K562 (cell line): Measurements from ENCODE around the gene EML3. TPM values are rescaled to one million over a fixed set of nuclear protein-coding genes. Genes with fewer than 3 reads are reported as not detected.

Experiments
- BCLAF1 ChIP-seq, 2 experiments: fragments of 450-650 bp in 1 of 2; IDR thresholded peaks; 2 replicates each; pipeline ENCODE4 v1.6.1; 2011 to 2017; ENCODE audit warnings: low read depth in 2 of 2, antibody characterized with exemption in 1 of 2, borderline replicate concordance in 1 of 2, low read length in 1 of 2, mild to moderate bottlenecking in 1 of 2, mixed read lengths in 1 of 2; ENCODE audit not compliant: control insufficient read depth in 1 of 2
- CEBPG ChIP-seq, 3 experiments: fragments of 200-800 bp in 1 of 3; sonication (Bioruptor generic) in 1 of 3; sonication (generic) in 1 of 3; formaldehyde crosslinking in 1 of 3; IDR thresholded peaks in 2 of 3; conservative IDR thresholded peaks in 1 of 3; 2 replicates each; pipeline versions ENCODE4 v1.6.1 to v1.8.0; 2016 to 2022; ENCODE audit warnings: missing compliant biosample characterization in 2 of 3, missing genetic modification characterization in 2 of 3, mild to moderate bottlenecking in 1 of 3, missing genetic modification reagents in 1 of 3
- ETV6 ChIP-seq, 3 experiments: fragments of 150-350 bp in 1 of 3; sonication (generic) in 1 of 3; formaldehyde crosslinking in 1 of 3; IDR thresholded peaks; 2 replicates each; pipeline versions ENCODE4 v1.6.1 to v1.8.0; 2014 to 2022; ENCODE audit warnings: borderline replicate concordance in 2 of 3, low read depth in 2 of 3, antibody characterized with exemption in 1 of 3, low read length in 1 of 3, mild to moderate bottlenecking in 1 of 3, missing genetic modification reagents in 1 of 3
- FOXK1 ChIP-seq: sonication (generic); formaldehyde crosslinking; IDR thresholded peaks from 2 replicates; pipeline ENCODE4 v1.8.0; 2022; ENCODE audit warnings: missing genetic modification reagents, mild to moderate bottlenecking, borderline replicate concordance
- HDAC1 ChIP-seq, 2 experiments: fragments of 450-650 bp; IDR thresholded peaks; 2 replicates each; pipeline ENCODE4 v1.6.1; 2016 to 2017; ENCODE audit warnings: inconsistent platforms in 1 of 2, mild to moderate bottlenecking in 1 of 2, moderate library complexity in 1 of 2
- HMG20A ChIP-seq: fragments of 450-650 bp; formaldehyde crosslinking; conservative IDR thresholded peaks from 2 replicates; pipeline ENCODE4 v1.4.0; 2020; ENCODE audit warnings: mild to moderate bottlenecking, mixed read lengths
- MYC ChIP-seq, 2 experiments: fragments of 250-450 bp in 1 of 2; sonication (Bioruptor Pico) in 1 of 2; IDR thresholded peaks; 2 replicates each; pipeline versions ENCODE4 v1.5.1 to v1.6.1; 2012 to 2021; ENCODE audit warnings: low read depth in 2 of 2, borderline replicate concordance in 1 of 2, improper control_type of control experiment in 1 of 2, low read length in 1 of 2, mild to moderate bottlenecking in 1 of 2, moderate library complexity in 1 of 2
- NR2C1 ChIP-seq, 2 experiments: fragments of 450-650 bp; IDR thresholded peaks; 2 replicates each; pipeline ENCODE4 v1.6.1; 2017; ENCODE audit warnings: mild to moderate bottlenecking in 2 of 2, antibody characterized with exemption in 1 of 2, inconsistent platforms in 1 of 2, missing compliant biosample characterization in 1 of 2, missing genetic modification characterization in 1 of 2
- NR2F6 ChIP-seq: fragments of 450-650 bp; formaldehyde crosslinking; IDR thresholded peaks from 2 replicates; pipeline ENCODE4 v1.4.0; 2020; ENCODE audit warnings: mild to moderate bottlenecking
- PHF21A ChIP-seq: fragments of 450-650 bp; IDR thresholded peaks from 2 replicates; pipeline ENCODE4 v1.6.1; 2017; ENCODE audit warnings: low read depth, borderline replicate concordance
- SIN3A ChIP-seq, 2 experiments: fragments of 150-350 bp in 1 of 2; IDR thresholded peaks; 2 replicates each; pipeline ENCODE4 v1.6.1; 2011 to 2016; ENCODE audit warnings: borderline replicate concordance in 2 of 2, low read depth in 2 of 2, low read length in 2 of 2, mild to moderate bottlenecking in 2 of 2, moderate library complexity in 2 of 2; ENCODE audit not compliant: control insufficient read depth in 1 of 2
- SMARCA4 ChIP-seq: fragments of 450-650 bp; IDR thresholded peaks from 2 replicates; pipeline ENCODE4 v1.6.1; 2016
- ZBTB5 ChIP-seq: fragments of 450-650 bp; IDR thresholded peaks from 2 replicates; pipeline ENCODE4 v1.6.1; 2017; ENCODE audit warnings: antibody characterized with exemption
- ZNF584 ChIP-seq: fragments of 200-800 bp; sonication (Bioruptor generic); IDR thresholded peaks from 2 replicates; pipeline ENCODE4 v1.6.1; 2016; ENCODE audit warnings: low read depth, mild to moderate bottlenecking, missing genetic modification characterization, missing compliant biosample characterization
- ZNF766 ChIP-seq: fragments of 200-800 bp; sonication (Bioruptor generic); conservative IDR thresholded peaks from 2 replicates; pipeline ENCODE4 v1.6.1; 2016; ENCODE audit warnings: missing genetic modification characterization, missing compliant biosample characterization
- polyA plus RNA-seq, 8 experiments: library from polyadenylated mRNA; depleted of rRNA in 4 of 8; stranded (reverse) in 5 of 8; unstranded in 3 of 8; fragments of >200 nt; fragmentation: Nextera tagmentation in 2 of 8; fragmentation: Illumina TruSeq in 1 of 8; extraction: Ambion mirVana in 2 of 8; extraction: Trizol in 1 of 8; gene quantifications; 2 replicates each; pipeline versions ENCODE4 v1.2.1 to v1.2.3, GENCODE V29; 2011 to 2014; ENCODE audit warnings: inconsistent platforms in 1 of 8, missing spikeins in 1 of 8
- total RNA-seq, 7 experiments: library from RNA; depleted of rRNA in 6 of 7; stranded (reverse); fragments of >200 nt in 6 of 7; fragmentation: Illumina TruSeq in 2 of 7; extraction: Trizol in 2 of 7; gene quantifications; 2 replicates each; pipeline versions ENCODE4 v1.2.1 to v1.2.3, GENCODE V29; 2011 to 2021; ENCODE audit warnings: low replicate concordance in 1 of 7

The EML3 gene
- total and polyA plus RNA-seq, 9 of the 15 experiments (the other 6 are each of a cell fraction or from before 2014, with no cell fraction given), result 0.32 to 90.5 (median 26.4) TPM

- TF ChIP-seq BCLAF1 (IDR thresholded peaks at IDR 0.05; ENCODE audit: borderline replicate concordance in 1 of 2, control insufficient read depth in 1 of 2, low read depth in 2 of 2, low read length in 1 of 2), result no peak
- TF ChIP-seq ZNF584 (CRISPR knock-in tag), result no peak
- no peak for TF ChIP-seq NR2F6 (CRISPR knock-in tag)
- TF ChIP-seq NR2C1 (IDR thresholded peaks at IDR 0.05), result 0 out of 2 replicates have a peak, but pooled peaks have one; percentile 25
- no peak for TF ChIP-seq NR2C1 (tag; IDR thresholded peaks at IDR 0.05)
- no peak for TF ChIP-seq PHF21A
- TF ChIP-seq ETV6 (IDR thresholded peaks at IDR 0.05; ENCODE audit: borderline replicate concordance in 1 of 2, low read depth in 2 of 2, low read length in 1 of 2), result no peak
- no peak for TF ChIP-seq ETV6 (CRISPR knock-in tag; IDR thresholded peaks at IDR 0.05; ENCODE audit: borderline replicate concordance)
- peak; percentile 7 to 78; a peak in 2 of 4 replicates for TF ChIP-seq SIN3A (IDR thresholded peaks at IDR 0.05; ENCODE audit: borderline replicate concordance in 2 of 2, control insufficient read depth in 1 of 2, low read depth in 2 of 2, low read length in 2 of 2)
- no peak for TF ChIP-seq HMG20A (CRISPR knock-in tag)
- TF ChIP-seq HDAC1 (IDR thresholded peaks at IDR 0.05), result peak in 1 of 2 experiments; percentile 29; a peak in 1 of 4 replicates
- TF ChIP-seq MYC (IDR thresholded peaks at IDR 0.05; ENCODE audit: low read depth, low read length), result no peak
- TF ChIP-seq MYC (CRISPR knock-in tag; IDR thresholded peaks at IDR 0.05; ENCODE audit: borderline replicate concordance, low read depth), result peak; percentile 76; the same call in 1 of the 2 replicates
- TF ChIP-seq ZBTB5, result no peak
- TF ChIP-seq SMARCA4, result no peak; the same call in 1 of the 2 replicates
- no peak for TF ChIP-seq ZNF766 (CRISPR knock-in tag)
- TF ChIP-seq FOXK1 (CRISPR knock-in tag), result peak; percentile 72; the same call in 1 of the 2 replicates
- TF ChIP-seq CEBPG (CRISPR knock-in tag; IDR thresholded peaks at IDR 0.05), result no peak
- TF ChIP-seq CEBPG (tag; conservative IDR thresholded peaks at IDR 0.05 in 1 of 2, IDR thresholded peaks at IDR 0.05 in 1 of 2), result no peak
These were observed 39.5 kb downstream of the EML3 start (continued) for GRCh38 chr11:62573006-62573591.
